ENCODE data around the gene PMFBP1.

The PMFBP1 gene

DNA sequence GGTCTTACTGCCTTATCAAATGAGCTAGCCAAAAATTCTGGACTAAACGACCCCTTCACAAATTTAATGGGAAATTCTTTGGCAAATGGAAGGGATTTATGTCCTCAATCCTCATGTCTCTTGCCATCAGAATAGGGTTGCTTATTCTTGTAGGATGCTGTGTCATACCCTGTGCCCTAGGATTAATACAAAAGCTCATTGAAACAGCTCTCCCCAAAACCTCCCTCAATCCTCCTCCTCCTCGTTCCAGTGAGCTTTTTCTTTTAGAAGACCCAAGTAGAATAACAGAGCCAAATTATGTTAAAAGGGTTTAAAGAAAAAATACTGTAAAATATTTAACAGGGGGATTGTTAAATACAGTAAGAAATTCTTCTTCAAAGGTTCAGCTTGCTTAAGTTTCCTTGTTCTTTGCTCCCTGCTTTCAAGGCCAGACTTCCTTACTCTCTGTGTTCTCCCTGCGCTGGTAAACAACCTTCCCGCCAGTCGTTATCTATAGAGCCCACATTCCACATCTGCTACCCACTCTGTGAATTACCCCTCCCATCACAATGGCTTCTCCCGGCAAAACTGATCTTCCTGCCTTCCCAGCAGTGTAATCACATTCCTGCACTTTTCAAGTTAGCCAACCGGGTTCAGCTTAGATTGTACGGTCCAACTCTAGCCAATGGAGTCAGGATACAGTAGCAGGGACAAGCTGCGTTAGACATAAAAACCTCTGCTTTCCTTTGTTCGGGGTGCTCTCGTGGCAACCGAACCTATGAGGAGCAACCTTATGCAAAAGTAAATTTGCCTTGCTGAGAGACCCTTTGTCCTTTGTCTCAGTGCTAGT lies 99.2 kb downstream of the PMFBP1 start:
- Mint-ChIP-seq H3K4me1 (ENCODE audit: low read depth in 2 of 2) (no peaks in the 10 kb centered on the region), H3K27me3 (no peaks in the 10 kb centered on the region), H3K36me3 (ENCODE audit: insufficient read depth) (no peaks in the 10 kb centered on the region), H3K4me3 (no peak overlapping the region), H3K27ac (no peak overlapping the region), H3K9me3 (no peaks in the 10 kb centered on the region)
- ATAC-seq (replicated peaks) (no peak), DNase-seq (no peak)

All from effector memory CD8-positive, alpha-beta T cell (primary cell).